OCI-LY7 (cell line): ENCODE data around the gene SHPK. TPM values are rescaled to one million over a fixed set of nuclear protein-coding genes. Genes with fewer than 3 reads are reported as not detected.

Source experiments
- BruUV-seq: library from RNA; stranded (reverse); fragments of 400-500 nt; replicated peaks from 2 replicates; lab custom pipeline; 2021; lab: Mats Ljungman, UMichigan
- CTCF ChIA-PET: fragments of 300-600 bp; sonication (Branson Sonifier 250); formaldehyde crosslinking; loops from one replicate; lab custom pipeline; 2022; ENCODE audit warnings: antibody characterized with exemption; ENCODE audit not compliant: unreplicated experiment; lab: Charles Lee
- POLR2A ChIA-PET: fragments of 300-600 bp; sonication (Branson Sonifier 250); formaldehyde crosslinking; loops from one replicate; lab custom pipeline; 2022; ENCODE audit warnings: antibody characterized with exemption; lab: Charles Lee
- DNase-seq: peaks from one replicate; pipeline ENCODE4 v3.0.0-alpha.2; 2015; ENCODE audit warnings: low spot score
- H2AFZ ChIP-seq: fragments of 200-600 bp; sonication (generic), shearing (Covaris generic); 2 replicates; pipeline ENCODE4 v1.6.1; 2014; ENCODE audit warnings: mild to moderate bottlenecking, antibody characterized with exemption, low read length, moderate library complexity
- H3K27ac ChIP-seq: fragments of 200-600 bp; sonication (generic); 2 replicates; pipeline ENCODE4 v1.5.1; 2014; ENCODE audit warnings: mixed run types, low read depth, mild to moderate bottlenecking, moderate library complexity, low read length, inconsistent platforms; ENCODE audit not compliant: poor library complexity, severe bottlenecking
- H3K36me3 ChIP-seq: fragments of 200-600 bp; sonication (generic); 2 replicates; pipeline ENCODE4 v1.6.1; 2014; ENCODE audit warnings: mild to moderate bottlenecking, antibody characterized with exemption, low read length, moderate library complexity, mixed read lengths; ENCODE audit not compliant: insufficient read depth
- H3K4me1 ChIP-seq: fragments of 200-600 bp; sonication (generic); 2 replicates; pipeline ENCODE4 v1.5.1; 2014; ENCODE audit warnings: mild to moderate bottlenecking, low read length; ENCODE audit not compliant: insufficient read depth, poor library complexity, severe bottlenecking
- H3K4me2 ChIP-seq: fragments of 200-600 bp; sonication (generic); 2 replicates; pipeline ENCODE4 v1.6.1; 2014; ENCODE audit warnings: mild to moderate bottlenecking, low read length
- H3K4me3 ChIP-seq: fragments of 200-600 bp; sonication (generic); 2 replicates; pipeline ENCODE4 v1.5.1; 2014; ENCODE audit warnings: mild to moderate bottlenecking, low read depth, low read length; ENCODE audit not compliant: poor library complexity, severe bottlenecking
- H3K79me2 ChIP-seq: fragments of 200-600 bp; sonication (generic); 2 replicates; pipeline ENCODE4 v1.6.1; 2016; ENCODE audit warnings: low read depth, mild to moderate bottlenecking, low read length, moderate library complexity, mixed read lengths; ENCODE audit not compliant: insufficient read depth
- H3K9me2 ChIP-seq: fragments of 200-600 bp; sonication (generic); 2 replicates; pipeline ENCODE4 v1.6.1; 2016; ENCODE audit warnings: mild to moderate bottlenecking, low read length, mixed read lengths; ENCODE audit not compliant: insufficient read depth
- H3K9me3 ChIP-seq: fragments of 200-600 bp; sonication (generic); 2 replicates; pipeline ENCODE4 v1.6.1; 2014; ENCODE audit warnings: mild to moderate bottlenecking, mixed run types, low read length, mixed read lengths
- H4K20me1 ChIP-seq: fragments of 200-600 bp; sonication (generic); 2 replicates; pipeline ENCODE4 v1.6.1; 2014; ENCODE audit warnings: mild to moderate bottlenecking, antibody characterized with exemption, low read length, moderate library complexity, mixed read lengths; ENCODE audit not compliant: insufficient read depth
- CTCF ChIP-seq: fragments of 200-600 bp; sonication (generic); conservative IDR thresholded peaks from 2 replicates; pipeline ENCODE4 v1.5.1; 2014; ENCODE audit warnings: mild to moderate bottlenecking, antibody characterized with exemption, low read length, moderate library complexity, mixed read lengths
- EZH2phosphoT487 ChIP-seq: fragments of 200-600 bp; sonication (generic); IDR thresholded peaks from 2 replicates; pipeline ENCODE4 v1.6.1; 2018; ENCODE audit warnings: low read depth, borderline replicate concordance, mild to moderate bottlenecking, mixed run types, antibody characterized with exemption, low read length, moderate library complexity, mixed read lengths
- intact Hi-C: fragments of 100-400 bp; cut with micrococcal nuclease; formaldehyde crosslinking; loops from one replicate; pipeline ENCODE4 v1.10.0; 2022; ENCODE audit not compliant: unreplicated experiment
- total RNA-seq, 2 experiments: library from RNA; depleted of rRNA in 1 of 2; stranded (reverse); fragments of >200 nt in 1 of 2; shearing (Covaris generic) in 1 of 2; gene quantifications; 2 replicates each; pipeline ENCODE4 v1.2.3, GENCODE V29; 2014 to 2022

The SHPK gene
- total RNA-seq, 2 experiments from 2014 or later = 16.9 to 17.0 TPM

- TF ChIP-seq CTCF (no peak), EZH2phosphoT487 (no peak)
- H4K20me1 ChIP-seq = no peaks in the 10 kb centered on the region
Observed at GRCh38 chr17:3656755-3657587, 20.9 kb upstream of the SHPK start.

GRCh38 chr17:3656353-3656752 is 20.3 kb upstream of the SHPK start:
- ChIA-PET CTCF (no interaction called here), POLR2A (interaction anchor here (0.7 kb wide), 1 partner anchor 11 kb away, joined by 3 read pairs; no protein-coding TSS in a partner anchor)
- TF ChIP-seq CTCF (no peak), EZH2phosphoT487 (no peak)
- H2AFZ ChIP-seq = no peak overlapping the region
- H3K9me3 ChIP-seq = no peaks in the 10 kb centered on the region
- BruUV-seq = no TSS peak
- no peaks in the 10 kb centered on the region for H3K9me2 ChIP-seq
- no peak for DNase-seq
- no peaks in the 10 kb centered on the region for H3K4me1 ChIP-seq
- H3K36me3 ChIP-seq = no peaks in the 10 kb centered on the region
- no peak overlapping the region for H3K4me2 ChIP-seq
- no peaks in the 10 kb centered on the region for H4K20me1 ChIP-seq
- H3K79me2 ChIP-seq = no peaks in the 10 kb centered on the region
- no peak overlapping the region for H3K4me3 ChIP-seq
- intact Hi-C loops = no loop called here
- H3K27ac ChIP-seq = no peak overlapping the region

More at GRCh38 chr17:3656755-3657587, 20.9 kb upstream of the SHPK start:
- DNase-seq = no peak
- Histone ChIP-seq H3K4me1 (no peaks in the 10 kb centered on the region), H3K79me2 (no peaks in the 10 kb centered on the region), H3K9me3 (no peaks in the 10 kb centered on the region), H3K4me2 (no peak overlapping the region), H2AFZ (no peak overlapping the region), H3K27ac (no peak overlapping the region), H3K36me3 (no peaks in the 10 kb centered on the region), H3K9me2 (no peaks in the 10 kb centered on the region), H3K4me3 (no peak overlapping the region)
- CTCF ChIA-PET = no interaction called here
- intact Hi-C loops = no loop called here
- no TSS peak for BruUV-seq
- POLR2A ChIA-PET = interaction anchor here (0.7 kb wide), 1 partner anchor 11 kb away, joined by 3 read pairs; no protein-coding TSS in a partner anchor

GRCh38 chr17:3655766-3656165 is 19.7 kb upstream of the SHPK start:
- DNase-seq = no peak
- Histone ChIP-seq H3K36me3 (no peaks in the 10 kb centered on the region), H3K27ac (no peak overlapping the region), H2AFZ (no peak overlapping the region), H3K9me3 (no peaks in the 10 kb centered on the region), H3K79me2 (no peaks in the 10 kb centered on the region), H3K4me3 (no peak overlapping the region), H3K4me1 (no peaks in the 10 kb centered on the region), H3K9me2 (no peaks in the 10 kb centered on the region), H4K20me1 (no peaks in the 10 kb centered on the region), H3K4me2 (no peak overlapping the region)
- CTCF ChIA-PET = no interaction called here
- TF ChIP-seq CTCF (no peak), EZH2phosphoT487 (no peak)
- POLR2A ChIA-PET = no interaction called here
- no TSS peak for BruUV-seq
- intact Hi-C loops = no loop called here
